Lower lobe of right lung (tissue), 2 donors: ENCODE results near the gene PYCARD. TPM values are rescaled to one million over a fixed set of nuclear protein-coding genes. Genes with fewer than 3 reads are reported as not detected.

Experiments
- ATAC-seq, 2 donors: fragments of 200-7000 bp; cut with Tn5 transposase; one replicate each; pipeline ENCODE4 v1.9.1; 2020 to 2022; ENCODE audit warnings: mild to moderate bottlenecking in 2 of 2, moderate library complexity in 2 of 2
- DNase-seq: peaks from one replicate; pipeline ENCODE4 v3.0.0-alpha.2; 2020
- H3K27ac ChIP-seq: fragments of 200-600 bp; one replicate; pipeline ENCODE4 v1.8.0; 2022
- H3K27me3 ChIP-seq: fragments of 200-600 bp; one replicate; pipeline ENCODE4 v1.8.0; 2022; ENCODE audit warnings: low read depth
- H3K36me3 ChIP-seq: fragments of 200-600 bp; one replicate; pipeline ENCODE4 v1.8.0; 2022; ENCODE audit warnings: mild to moderate bottlenecking
- H3K4me1 ChIP-seq: fragments of 200-600 bp; one replicate; pipeline ENCODE4 v1.8.0; 2022
- H3K4me3 ChIP-seq: fragments of 200-600 bp; one replicate; pipeline ENCODE4 v1.8.0; 2022; ENCODE audit warnings: mild to moderate bottlenecking
- H3K9me3 ChIP-seq: fragments of 200-600 bp; one replicate; pipeline ENCODE4 v1.8.0; 2022
- intact Hi-C: fragments of 100-400 bp; cut with DNase I; formaldehyde crosslinking; loops from one replicate; pipeline ENCODE4 v1.11.0; 2022
- total RNA-seq: library from RNA; stranded (reverse); fragmentation: NEBNext Ultra II Directional; extraction: Animal tissue kit (Norgen Biotek cat#: 25700); gene quantifications from one replicate; pipeline ENCODE4 v1.2.1, GENCODE V29; 2021
- TF ChIP-seq, protein P1 (sequence below): fragments of 200-600 bp; IDR thresholded peaks from one replicate; pipeline ENCODE4 v1.8.0; 2022; ENCODE audit warnings: antibody characterized with exemption, mild to moderate bottlenecking
- donor health status: DM: no; HTN: yes; CAD: no; lungs with severe emphysema.

PYCARD gene
- total RNA-seq, 1 donor from 2014 or later: 82.0 TPM

DNA sequence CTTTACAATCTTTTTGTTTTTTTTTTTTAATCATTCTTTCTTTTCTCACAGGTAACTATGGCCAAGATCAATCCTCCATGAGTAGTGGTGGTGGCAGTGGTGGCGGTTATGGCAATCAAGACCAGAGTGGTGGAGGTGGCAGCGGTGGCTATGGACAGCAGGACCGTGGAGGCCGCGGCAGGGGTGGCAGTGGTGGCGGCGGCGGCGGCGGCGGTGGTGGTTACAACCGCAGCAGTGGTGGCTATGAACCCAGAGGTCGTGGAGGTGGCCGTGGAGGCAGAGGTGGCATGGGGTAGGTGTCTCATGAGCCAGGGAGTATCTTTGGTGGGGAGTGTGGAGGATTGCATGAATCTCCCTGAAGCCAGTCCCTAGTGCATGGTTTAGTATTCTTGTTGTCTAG is 17.7 kb downstream of the PYCARD start:
- Histone ChIP-seq H3K36me3 (peaks cover 77% of the 10 kb centered on the region), H3K27me3 (no peaks in the 10 kb centered on the region), H3K4me1 (peaks cover 36% of the 10 kb centered on the region), H3K4me3 (no peak overlapping the region), H3K9me3 (no peaks in the 10 kb centered on the region), H3K27ac (no peak overlapping the region)
- no peak for ATAC-seq
- intact Hi-C loops: no loop called here
- TF ChIP-seq, protein P1, sequence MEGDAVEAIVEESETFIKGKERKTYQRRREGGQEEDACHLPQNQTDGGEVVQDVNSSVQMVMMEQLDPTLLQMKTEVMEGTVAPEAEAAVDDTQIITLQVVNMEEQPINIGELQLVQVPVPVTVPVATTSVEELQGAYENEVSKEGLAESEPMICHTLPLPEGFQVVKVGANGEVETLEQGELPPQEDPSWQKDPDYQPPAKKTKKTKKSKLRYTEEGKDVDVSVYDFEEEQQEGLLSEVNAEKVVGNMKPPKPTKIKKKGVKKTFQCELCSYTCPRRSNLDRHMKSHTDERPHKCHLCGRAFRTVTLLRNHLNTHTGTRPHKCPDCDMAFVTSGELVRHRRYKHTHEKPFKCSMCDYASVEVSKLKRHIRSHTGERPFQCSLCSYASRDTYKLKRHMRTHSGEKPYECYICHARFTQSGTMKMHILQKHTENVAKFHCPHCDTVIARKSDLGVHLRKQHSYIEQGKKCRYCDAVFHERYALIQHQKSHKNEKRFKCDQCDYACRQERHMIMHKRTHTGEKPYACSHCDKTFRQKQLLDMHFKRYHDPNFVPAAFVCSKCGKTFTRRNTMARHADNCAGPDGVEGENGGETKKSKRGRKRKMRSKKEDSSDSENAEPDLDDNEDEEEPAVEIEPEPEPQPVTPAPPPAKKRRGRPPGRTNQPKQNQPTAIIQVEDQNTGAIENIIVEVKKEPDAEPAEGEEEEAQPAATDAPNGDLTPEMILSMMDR: no peak
- no peak for DNase-seq

- Histone ChIP-seq H3K4me3 (no peak overlapping the region), H3K27ac (no peak overlapping the region), H3K36me3 (peaks cover 66% of the 10 kb centered on the region), H3K4me1 (peaks cover 43% of the 10 kb centered on the region), H3K9me3 (no peaks in the 10 kb centered on the region), H3K27me3 (no peaks in the 10 kb centered on the region)
- TF ChIP-seq, protein P1: no peak
- ATAC-seq (no peak), DNase-seq (no peak)
- intact Hi-C loops: no loop called here
Observed at GRCh38 chr16:31183432-31184428, 18.8 kb downstream of the PYCARD start.

- Histone ChIP-seq H3K27me3 (no peaks in the 10 kb centered on the region), H3K27ac (no peak overlapping the region), H3K4me3 (peak overlapping the region; percentile 88), H3K9me3 (no peaks in the 10 kb centered on the region), H3K36me3 (peaks cover 52% of the 10 kb centered on the region), H3K4me1 (peaks cover 53% of the 10 kb centered on the region)
- DNase-seq (no peak), ATAC-seq (no peak)
- intact Hi-C loops: no loop called here
- TF ChIP-seq, protein P1: no peak
Observed at GRCh38 chr16:31182391-31182790, 20.2 kb downstream of the PYCARD start.

GRCh38 chr16:31181102-31181830 is 21.3 kb downstream of the PYCARD start:
- Histone ChIP-seq H3K4me1 (peaks cover 55% of the 10 kb centered on the region), H3K27ac (peak overlapping the region; percentile 98), H3K4me3 (peak overlapping the region; percentile 88), H3K27me3 (no peaks in the 10 kb centered on the region), H3K9me3 (no peaks in the 10 kb centered on the region), H3K36me3 (peaks cover 41% of the 10 kb centered on the region)
- peak; percentile 55 for DNase-seq
- ATAC-seq: no peak
- TF ChIP-seq, protein P1: no peak
- intact Hi-C loops: no loop called here

- Histone ChIP-seq H3K4me3 (peak within 1 kb of the TSS; percentile 88), H3K36me3 (peaks cover 27% of the 10 kb centered on the region), H3K27me3 (no peaks in the 10 kb centered on the region), H3K9me3 (no peaks in the 10 kb centered on the region), H3K4me1 (peaks cover 55% of the 10 kb centered on the region), H3K27ac (peak within 1 kb of the TSS; percentile 98)
- intact Hi-C loops: no loop called here
- peak; percentile 89 to 96 for ATAC-seq
- peak; percentile 94 for DNase-seq
- TF ChIP-seq, protein P1: no peak
Observed at GRCh38 chr16:31179747-31180459, 22.7 kb downstream of the PYCARD start, which contains the start of gene FUS. Gene FUS (plus strand): TSS chr16:31180139. CDS start chr16:31180215, 76 bp downstream.
